Loucy (cell line): ENCODE results near the gene MACROD2.

Experiments used
- H2AFZ ChIP-seq: fragments of 200-600 bp; sonication (generic); 2 replicates; pipeline ENCODE4 v1.6.0; 2016; ENCODE audit warnings: antibody characterized with exemption, mild to moderate bottlenecking, low read length, moderate library complexity
- H3F3A ChIP-seq: fragments of 200-600 bp; 2 replicates; pipeline ENCODE4 v1.6.0; 2016; ENCODE audit warnings: antibody characterized with exemption, low read depth, mild to moderate bottlenecking
- H3K27me3 ChIP-seq: fragments of 200-600 bp; sonication (generic); 2 replicates; pipeline ENCODE4 v1.6.1; 2014; ENCODE audit warnings: low read length, mild to moderate bottlenecking; ENCODE audit not compliant: insufficient read depth, poor library complexity, severe bottlenecking
- H3K36me3 ChIP-seq: fragments of 200-600 bp; sonication (generic); 2 replicates; pipeline ENCODE4 v1.6.1; 2016; ENCODE audit warnings: low read length; ENCODE audit not compliant: insufficient read depth
- H3K4me1 ChIP-seq: fragments of 200-600 bp; sonication (generic); 2 replicates; pipeline ENCODE4 v1.5.1; 2014; ENCODE audit warnings: low read length, mild to moderate bottlenecking; ENCODE audit not compliant: insufficient read depth, poor library complexity, severe bottlenecking
- H3K4me2 ChIP-seq: fragments of 200-600 bp; sonication (generic); 2 replicates; pipeline ENCODE4 v1.6.0; 2014; ENCODE audit warnings: antibody characterized with exemption, low read length, low read depth, mild to moderate bottlenecking; ENCODE audit not compliant: poor library complexity, severe bottlenecking
- H3K4me3 ChIP-seq: fragments of 200-600 bp; sonication (generic); 2 replicates; pipeline ENCODE4 v1.5.1; 2014; ENCODE audit warnings: low read length, mild to moderate bottlenecking, mixed read lengths; ENCODE audit not compliant: poor library complexity, severe bottlenecking
- H3K79me2 ChIP-seq: fragments of 200-600 bp; sonication (generic); 2 replicates; pipeline ENCODE4 v1.6.1; 2014; ENCODE audit warnings: low read length; ENCODE audit not compliant: insufficient read depth
- H3K9ac ChIP-seq: fragments of 200-600 bp; sonication (generic); 2 replicates; pipeline ENCODE4 v1.6.0; 2014; ENCODE audit warnings: mild to moderate bottlenecking, low read depth, low read length, moderate library complexity; ENCODE audit not compliant: poor library complexity, severe bottlenecking
- H3K9me2 ChIP-seq: fragments of 200-600 bp; sonication (generic); replicated peaks from 2 replicates; pipeline ENCODE4 v1.6.1; 2016; ENCODE audit warnings: low read depth, low read length, mixed read lengths
- H3K9me3 ChIP-seq: fragments of 200-600 bp; sonication (generic); 2 replicates; pipeline ENCODE4 v1.6.1; 2014; ENCODE audit warnings: mild to moderate bottlenecking, antibody characterized with exemption, low read length, low read depth; ENCODE audit not compliant: insufficient read depth
- H4K20me1 ChIP-seq: fragments of 200-600 bp; sonication (generic); 2 replicates; pipeline ENCODE4 v1.6.0; 2014; ENCODE audit warnings: antibody characterized with exemption, low read length, mild to moderate bottlenecking; ENCODE audit not compliant: insufficient read depth, poor library complexity, severe bottlenecking
- EZH2phosphoT487 ChIP-seq: fragments of 200-600 bp; IDR thresholded peaks from 2 replicates; pipeline ENCODE4 v1.6.1; 2018; ENCODE audit warnings: antibody characterized with exemption, mild to moderate bottlenecking, moderate library complexity, borderline replicate concordance
- TF ChIP-seq, protein P1 (sequence below): fragments of 200-600 bp; sonication (generic); conservative IDR thresholded peaks from 2 replicates; pipeline ENCODE4 v1.5.1; 2014; ENCODE audit warnings: mild to moderate bottlenecking, antibody characterized with exemption, low read length

Gene MACROD2

GRCh38 chr20:14916360-14916920 is 921.1 kb downstream of the MACROD2 start:
- Histone ChIP-seq H3K27me3 (no peaks in the 10 kb centered on the region), H3K9me3 (0 out of 2 replicates have a peak, but pooled peaks cover 2% of the 10 kb centered on the region), H3K4me2 (no peak overlapping the region), H3F3A (no peaks in the 10 kb centered on the region), H3K4me3 (no peak overlapping the region), H3K4me1 (no peaks in the 10 kb centered on the region), H3K9ac (no peak overlapping the region), H4K20me1 (no peaks in the 10 kb centered on the region), H3K36me3 (no peaks in the 10 kb centered on the region), H3K79me2 (no peaks in the 10 kb centered on the region), H3K9me2 (no peaks in the 10 kb centered on the region), H2AFZ (no peak overlapping the region)
- TF ChIP-seq, protein P1, sequence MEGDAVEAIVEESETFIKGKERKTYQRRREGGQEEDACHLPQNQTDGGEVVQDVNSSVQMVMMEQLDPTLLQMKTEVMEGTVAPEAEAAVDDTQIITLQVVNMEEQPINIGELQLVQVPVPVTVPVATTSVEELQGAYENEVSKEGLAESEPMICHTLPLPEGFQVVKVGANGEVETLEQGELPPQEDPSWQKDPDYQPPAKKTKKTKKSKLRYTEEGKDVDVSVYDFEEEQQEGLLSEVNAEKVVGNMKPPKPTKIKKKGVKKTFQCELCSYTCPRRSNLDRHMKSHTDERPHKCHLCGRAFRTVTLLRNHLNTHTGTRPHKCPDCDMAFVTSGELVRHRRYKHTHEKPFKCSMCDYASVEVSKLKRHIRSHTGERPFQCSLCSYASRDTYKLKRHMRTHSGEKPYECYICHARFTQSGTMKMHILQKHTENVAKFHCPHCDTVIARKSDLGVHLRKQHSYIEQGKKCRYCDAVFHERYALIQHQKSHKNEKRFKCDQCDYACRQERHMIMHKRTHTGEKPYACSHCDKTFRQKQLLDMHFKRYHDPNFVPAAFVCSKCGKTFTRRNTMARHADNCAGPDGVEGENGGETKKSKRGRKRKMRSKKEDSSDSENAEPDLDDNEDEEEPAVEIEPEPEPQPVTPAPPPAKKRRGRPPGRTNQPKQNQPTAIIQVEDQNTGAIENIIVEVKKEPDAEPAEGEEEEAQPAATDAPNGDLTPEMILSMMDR = no peak
- TF ChIP-seq EZH2phosphoT487 = no peak

DNA sequence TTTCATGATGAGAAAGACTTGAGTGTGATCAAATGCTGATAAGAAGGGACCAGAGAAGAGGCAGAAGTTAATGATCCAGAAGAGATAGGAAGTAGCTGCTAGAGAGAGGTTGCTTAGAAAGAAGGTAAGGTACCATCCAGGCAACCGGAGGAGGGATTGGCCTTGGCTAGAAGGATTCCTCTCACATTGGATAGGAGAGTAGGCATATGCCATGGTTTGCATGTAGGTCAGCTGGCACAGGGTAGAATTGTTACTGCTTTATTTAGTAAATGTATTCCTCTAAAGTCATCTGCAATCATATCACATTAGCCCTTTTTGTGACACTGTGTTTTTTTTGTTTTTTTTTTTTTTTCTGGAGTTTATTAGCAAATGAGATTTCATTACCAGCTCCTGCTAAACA is 923.0 kb downstream of the MACROD2 start:
- Histone ChIP-seq H3K9ac (no peak overlapping the region), H3K9me2 (no peaks in the 10 kb centered on the region), H3F3A (no peaks in the 10 kb centered on the region), H3K4me2 (no peak overlapping the region), H3K79me2 (no peaks in the 10 kb centered on the region), H3K9me3 (0 out of 2 replicates have a peak, but pooled peaks cover 2% of the 10 kb centered on the region), H3K27me3 (no peaks in the 10 kb centered on the region), H4K20me1 (no peaks in the 10 kb centered on the region), H3K4me3 (no peak overlapping the region), H3K4me1 (no peaks in the 10 kb centered on the region), H2AFZ (no peak overlapping the region), H3K36me3 (no peaks in the 10 kb centered on the region)
- no peak for TF ChIP-seq EZH2phosphoT487
- TF ChIP-seq, protein P1 = no peak

- Histone ChIP-seq H3K9ac (no peak overlapping the region), H3K9me2 (no peaks in the 10 kb centered on the region), H4K20me1 (no peaks in the 10 kb centered on the region), H3K4me3 (no peak overlapping the region), H3K36me3 (no peaks in the 10 kb centered on the region), H3K9me3 (0 out of 2 replicates have a peak, but pooled peaks cover 2% of the 10 kb centered on the region), H3F3A (no peaks in the 10 kb centered on the region), H3K4me2 (no peak overlapping the region), H2AFZ (no peak overlapping the region), H3K79me2 (no peaks in the 10 kb centered on the region), H3K27me3 (no peaks in the 10 kb centered on the region), H3K4me1 (no peaks in the 10 kb centered on the region)
- TF ChIP-seq, protein P1 = no peak
- TF ChIP-seq EZH2phosphoT487 = no peak
Observed at GRCh38 chr20:14918976-14919375, 923.7 kb downstream of the MACROD2 start.
